Lower leg skin (tissue), 4 donors: ENCODE data around the gene FNDC7. TPM values are rescaled to one million over a fixed set of nuclear protein-coding genes. Genes with fewer than 3 reads are reported as not detected.

Experiments used
- DNase-seq, 2 donors: peaks; one replicate each; pipeline ENCODE4 v3.0.0-alpha.2; 2019; ENCODE audit warnings: low spot score in 2 of 2
- H3K4me3 ChIP-seq: fragments of 200-600 bp; sonication (generic); 2 replicates; pipeline ENCODE4 v1.5.1; 2017; ENCODE audit warnings: mild to moderate bottlenecking, low read depth; ENCODE audit not compliant: poor library complexity, severe bottlenecking
- CTCF ChIP-seq, 3 donors: fragments of 450-650 bp; IDR thresholded peaks; one replicate each; pipeline ENCODE4 v1.5.1; 2016; ENCODE audit warnings: antibody characterized with exemption in 3 of 3, mild to moderate bottlenecking in 3 of 3, moderate library complexity in 2 of 3
- POLR2A ChIP-seq, 2 donors: fragments of 450-650 bp; IDR thresholded peaks; one replicate each; pipeline ENCODE4 v1.6.1; 2016 to 2017; ENCODE audit warnings: antibody characterized with exemption in 2 of 2, mild to moderate bottlenecking in 1 of 2, moderate library complexity in 1 of 2
- WGBS, 2 donors: methylation state at CpG; one replicate each; pipeline ENCODE4 v1.1.5; 2018; 5-methylcytosine and 5-hydroxymethylcytosine counted together
- intact Hi-C: fragments of 100-400 bp; cut with DNase I; formaldehyde crosslinking; loops from one replicate; pipeline ENCODE4 v1.15.0; 2023; ENCODE audit warnings: low total_unique reads
- total RNA-seq, 4 donors: library from RNA; depleted of rRNA; stranded (reverse); fragments of >200 nt; gene quantifications; one replicate each; pipeline ENCODE4 v1.1.0, GENCODE V29; 2016

FNDC7 gene
- total RNA-seq, 4 donors from 2014 or later, result not detected

- WGBS, 2 donors, result 88 to 90% methylated on average over 3 of the region's 3 CpGs
- intact Hi-C loops, result no loop called here
- TF ChIP-seq POLR2A (IDR thresholded peaks at IDR 0.05) (no peak), CTCF (IDR thresholded peaks at IDR 0.05) (no peak)
- no peak for DNase-seq
- H3K4me3 ChIP-seq, result no peak overlapping the region
Measured at GRCh38 chr1:108706643-108707042, 6.1 kb upstream of the FNDC7 start.

GRCh38 chr1:108708691-108709660 is 3.7 kb upstream of the FNDC7 start:
- 72 to 76% methylated on average over 7 of the region's 7 CpGs for WGBS, 2 donors
- no peak overlapping the region for H3K4me3 ChIP-seq
- no peak for DNase-seq
- TF ChIP-seq POLR2A (IDR thresholded peaks at IDR 0.05), result no peak
- no peak for TF ChIP-seq CTCF (IDR thresholded peaks at IDR 0.05)
- intact Hi-C loops, result no loop called here

- H3K4me3 ChIP-seq, result no peak overlapping the region
- intact Hi-C loops, result no loop called here
- TF ChIP-seq CTCF (IDR thresholded peaks at IDR 0.05), result no peak
- no peak for DNase-seq
- WGBS, 2 donors, result 87 to 90% methylated on average over 5 of the region's 5 CpGs
Measured at GRCh38 chr1:108715932-108716331, 3.2 kb downstream of the FNDC7 start.

GRCh38 chr1:108716437-108717230 is 3.9 kb downstream of the FNDC7 start:
- H3K4me3 ChIP-seq, result no peak overlapping the region
- TF ChIP-seq POLR2A (IDR thresholded peaks at IDR 0.05) (no peak), CTCF (IDR thresholded peaks at IDR 0.05) (no peak)
- WGBS, 2 donors, result 79 to 84% methylated on average over 2 of the region's 2 CpGs
- DNase-seq, result no peak
- intact Hi-C loops, result no loop called here

GRCh38 chr1:108717774-108718316 is 5.1 kb downstream of the FNDC7 start:
- H3K4me3 ChIP-seq, result no peak overlapping the region
- intact Hi-C loops, result no loop called here
- DNase-seq, result no peak
- TF ChIP-seq CTCF (IDR thresholded peaks at IDR 0.05) (no peak), POLR2A (IDR thresholded peaks at IDR 0.05) (no peak)
- 93% methylated on average over 9 of the region's 9 CpGs for WGBS, 2 donors
